WTC11 (cell line): ENCODE measurements around the gene KLC1.

Experiments used
- ETV6 ChIP-seq: sonication (generic); formaldehyde crosslinking; IDR thresholded peaks from 2 replicates; pipeline ENCODE4 v1.8.1; 2022; ENCODE audit warnings: mild to moderate bottlenecking, missing genetic modification reagents
- GABPB1 ChIP-seq: sonication (generic); formaldehyde crosslinking; IDR thresholded peaks from 2 replicates; pipeline ENCODE4 v1.8.1; 2023; ENCODE audit warnings: mild to moderate bottlenecking, missing genetic modification reagents
- TP53 ChIP-seq: sonication (generic); formaldehyde crosslinking; IDR thresholded peaks from 2 replicates; pipeline ENCODE4 v1.8.1; 2023; ENCODE audit warnings: mild to moderate bottlenecking, missing genetic modification reagents
- ZNF121 ChIP-seq: sonication (generic); formaldehyde crosslinking; IDR thresholded peaks from 2 replicates; pipeline ENCODE4 v1.8.0; 2023; ENCODE audit warnings: missing genetic modification reagents
- TF ChIP-seq, protein P1 (sequence below): fragments of 250-450 bp; sonication (Bioruptor Pico); IDR thresholded peaks from 2 replicates; pipeline ENCODE4 v2.1.2; 2022; ENCODE audit warnings: mild to moderate bottlenecking, moderate library complexity
- TF ChIP-seq, protein P2 (sequence below): fragments of 200-600 bp; IDR thresholded peaks from 2 replicates; pipeline ENCODE4 v1.8.0; 2022; ENCODE audit warnings: antibody characterized with exemption
- TF ChIP-seq, protein P3 (sequence below): fragments of 250-450 bp; sonication (Bioruptor Pico); IDR thresholded peaks from 2 replicates; pipeline ENCODE4 v1.8.0; 2021; ENCODE audit warnings: mild to moderate bottlenecking
- TF ChIP-seq, protein P4 (sequence below): sonication (generic); formaldehyde crosslinking; IDR thresholded peaks from 2 replicates; pipeline ENCODE4 v1.8.1; 2023; ENCODE audit warnings: mild to moderate bottlenecking, missing genetic modification reagents, moderate library complexity
- TF ChIP-seq, protein P5 (sequence below): sonication (generic); formaldehyde crosslinking; IDR thresholded peaks from 2 replicates; pipeline ENCODE4 v1.8.0; 2022; ENCODE audit warnings: mild to moderate bottlenecking, missing genetic modification reagents

DNA sequence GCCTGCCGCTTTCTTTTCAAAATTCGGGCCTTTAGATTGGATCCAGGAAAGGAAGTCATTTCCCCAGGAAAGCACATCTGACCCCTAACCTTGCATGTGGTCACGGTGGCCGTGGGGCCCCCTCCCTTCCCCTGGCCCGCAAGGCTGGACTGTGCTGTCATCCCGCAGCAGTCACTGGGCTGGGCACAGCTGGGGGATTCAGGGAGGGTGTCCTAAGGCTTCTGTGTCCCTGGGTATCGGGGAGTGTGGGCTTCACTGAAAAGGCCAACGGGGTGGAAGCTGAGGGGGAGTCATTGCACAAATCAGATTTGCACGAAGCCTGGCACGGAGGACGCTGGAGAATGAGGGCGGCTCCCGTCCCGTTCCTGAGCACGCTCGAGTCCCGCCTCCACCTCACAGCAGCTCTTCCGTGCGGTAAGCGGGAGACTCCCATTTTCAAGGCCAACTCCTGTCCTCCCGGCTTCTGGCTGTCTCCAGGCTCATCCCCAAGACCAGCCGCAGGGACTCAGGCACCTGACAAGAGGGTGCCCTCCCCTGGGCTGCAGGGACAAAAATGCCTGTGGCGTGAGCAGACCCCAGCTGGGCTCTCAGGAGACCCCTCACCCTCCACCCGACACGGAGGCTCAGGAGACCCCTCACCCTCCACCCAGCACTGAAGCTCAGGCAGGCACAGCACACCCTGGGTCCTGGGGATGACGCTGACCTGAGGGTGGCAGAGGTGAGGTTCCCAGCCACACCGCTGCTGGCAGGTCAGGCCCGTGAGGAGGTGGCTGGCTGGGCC is 76.7 kb downstream of the KLC1 start:
- TF ChIP-seq ZNF121 (CRISPR knock-in tag) (no peak), GABPB1 (CRISPR knock-in tag) (no peak), TP53 (CRISPR knock-in tag) (no peak), ETV6 (CRISPR knock-in tag) (no peak)
- TF ChIP-seq, protein P1, sequence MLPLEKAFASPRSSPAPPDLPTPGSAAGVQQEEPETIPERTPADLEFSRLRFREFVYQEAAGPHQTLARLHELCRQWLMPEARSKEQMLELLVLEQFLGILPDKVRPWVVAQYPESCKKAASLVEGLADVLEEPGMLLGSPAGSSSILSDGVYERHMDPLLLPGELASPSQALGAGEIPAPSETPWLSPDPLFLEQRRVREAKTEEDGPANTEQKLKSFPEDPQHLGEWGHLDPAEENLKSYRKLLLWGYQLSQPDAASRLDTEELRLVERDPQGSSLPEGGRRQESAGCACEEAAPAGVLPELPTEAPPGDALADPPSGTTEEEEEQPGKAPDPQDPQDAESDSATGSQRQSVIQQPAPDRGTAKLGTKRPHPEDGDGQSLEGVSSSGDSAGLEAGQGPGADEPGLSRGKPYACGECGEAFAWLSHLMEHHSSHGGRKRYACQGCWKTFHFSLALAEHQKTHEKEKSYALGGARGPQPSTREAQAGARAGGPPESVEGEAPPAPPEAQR (CRISPR knock-in tag): no peak
- TF ChIP-seq, protein P2, sequence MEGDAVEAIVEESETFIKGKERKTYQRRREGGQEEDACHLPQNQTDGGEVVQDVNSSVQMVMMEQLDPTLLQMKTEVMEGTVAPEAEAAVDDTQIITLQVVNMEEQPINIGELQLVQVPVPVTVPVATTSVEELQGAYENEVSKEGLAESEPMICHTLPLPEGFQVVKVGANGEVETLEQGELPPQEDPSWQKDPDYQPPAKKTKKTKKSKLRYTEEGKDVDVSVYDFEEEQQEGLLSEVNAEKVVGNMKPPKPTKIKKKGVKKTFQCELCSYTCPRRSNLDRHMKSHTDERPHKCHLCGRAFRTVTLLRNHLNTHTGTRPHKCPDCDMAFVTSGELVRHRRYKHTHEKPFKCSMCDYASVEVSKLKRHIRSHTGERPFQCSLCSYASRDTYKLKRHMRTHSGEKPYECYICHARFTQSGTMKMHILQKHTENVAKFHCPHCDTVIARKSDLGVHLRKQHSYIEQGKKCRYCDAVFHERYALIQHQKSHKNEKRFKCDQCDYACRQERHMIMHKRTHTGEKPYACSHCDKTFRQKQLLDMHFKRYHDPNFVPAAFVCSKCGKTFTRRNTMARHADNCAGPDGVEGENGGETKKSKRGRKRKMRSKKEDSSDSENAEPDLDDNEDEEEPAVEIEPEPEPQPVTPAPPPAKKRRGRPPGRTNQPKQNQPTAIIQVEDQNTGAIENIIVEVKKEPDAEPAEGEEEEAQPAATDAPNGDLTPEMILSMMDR: no peak
- TF ChIP-seq, protein P3, sequence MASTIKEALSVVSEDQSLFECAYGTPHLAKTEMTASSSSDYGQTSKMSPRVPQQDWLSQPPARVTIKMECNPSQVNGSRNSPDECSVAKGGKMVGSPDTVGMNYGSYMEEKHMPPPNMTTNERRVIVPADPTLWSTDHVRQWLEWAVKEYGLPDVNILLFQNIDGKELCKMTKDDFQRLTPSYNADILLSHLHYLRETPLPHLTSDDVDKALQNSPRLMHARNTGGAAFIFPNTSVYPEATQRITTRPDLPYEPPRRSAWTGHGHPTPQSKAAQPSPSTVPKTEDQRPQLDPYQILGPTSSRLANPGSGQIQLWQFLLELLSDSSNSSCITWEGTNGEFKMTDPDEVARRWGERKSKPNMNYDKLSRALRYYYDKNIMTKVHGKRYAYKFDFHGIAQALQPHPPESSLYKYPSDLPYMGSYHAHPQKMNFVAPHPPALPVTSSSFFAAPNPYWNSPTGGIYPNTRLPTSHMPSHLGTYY (CRISPR knock-in tag): no peak
- TF ChIP-seq, protein P4, sequence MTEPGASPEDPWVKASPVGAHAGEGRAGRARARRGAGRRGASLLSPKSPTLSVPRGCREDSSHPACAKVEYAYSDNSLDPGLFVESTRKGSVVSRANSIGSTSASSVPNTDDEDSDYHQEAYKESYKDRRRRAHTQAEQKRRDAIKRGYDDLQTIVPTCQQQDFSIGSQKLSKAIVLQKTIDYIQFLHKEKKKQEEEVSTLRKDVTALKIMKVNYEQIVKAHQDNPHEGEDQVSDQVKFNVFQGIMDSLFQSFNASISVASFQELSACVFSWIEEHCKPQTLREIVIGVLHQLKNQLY (CRISPR knock-in tag): no peak
- TF ChIP-seq, protein P5, sequence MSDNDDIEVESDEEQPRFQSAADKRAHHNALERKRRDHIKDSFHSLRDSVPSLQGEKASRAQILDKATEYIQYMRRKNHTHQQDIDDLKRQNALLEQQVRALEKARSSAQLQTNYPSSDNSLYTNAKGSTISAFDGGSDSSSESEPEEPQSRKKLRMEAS (CRISPR knock-in tag): no peak
